T-cell (primary cell): ENCODE results near the gene OTOP3. TPM values are rescaled to one million over a fixed set of nuclear protein-coding genes. Genes with fewer than 3 reads are reported as not detected.
A peak's percentile ranks its signal among the peaks of the same experiment; 100 is the strongest.

Experiments
- ATAC-seq, 4 experiments: fragments of 200-7000 bp in 3 of 4; fragments of 150-1000 bp in 1 of 4; cut with Tn5 transposase; replicated peaks in 1 of 4; 1 replicate in 3 of 4; 2 replicates in 1 of 4; pipeline ENCODE4 v1.10.0; 2021; ENCODE audit warnings: moderate library complexity in 3 of 4, mild to moderate bottlenecking in 2 of 4, moderate number of reproducible peaks in 1 of 4
- CTCF ChIA-PET, 2 donors: fragments of 300-600 bp; sonication (Branson Sonifier 250); formaldehyde crosslinking; loops; one replicate each; lab custom pipeline; 2022; ENCODE audit warnings: antibody characterized with exemption in 2 of 2; lab: Charles Lee
- POLR2A ChIA-PET, 2 donors: fragments of 300-600 bp; sonication (Branson Sonifier 250); formaldehyde crosslinking; loops; one replicate each; lab custom pipeline; 2022; ENCODE audit warnings: antibody characterized with exemption in 2 of 2; lab: Charles Lee
- DNase-seq, 35 experiments: peaks; one replicate each; pipeline versions ENCODE4 v3.0.0 to v3.0.0-alpha.2; 2013 to 2023
- H3K27ac ChIP-seq: one replicate; pipeline ENCODE4 v1.5.1; 2013; ENCODE audit warnings: low read length
- H3K27me3 ChIP-seq, 2 experiments: replicated peaks in 1 of 2; 1 replicate in 1 of 2; 2 replicates in 1 of 2; pipeline versions ENCODE4 v1.6.1 to v1.7.0; 2013; ENCODE audit warnings: low read length in 1 of 2, mixed read lengths in 1 of 2; ENCODE audit not compliant: control insufficient read depth in 2 of 2, insufficient read depth in 2 of 2; ENCODE audit errors: extremely low read depth in 1 of 2
- H3K36me3 ChIP-seq, 2 donors: 1 replicate in 1 of 2; 2 replicates in 1 of 2; pipeline versions ENCODE4 v1.6.1 to v1.7.0; 2013; ENCODE audit warnings: low read length in 1 of 2; ENCODE audit not compliant: control insufficient read depth in 2 of 2, insufficient read depth in 1 of 2; ENCODE audit errors: extremely low read depth in 1 of 2
- H3K4me1 ChIP-seq, 2 experiments: 1 replicate in 1 of 2; 2 replicates in 1 of 2; pipeline versions ENCODE4 v1.6.1 to v1.7.0; 2013; ENCODE audit warnings: low read length in 2 of 2, mixed read lengths in 1 of 2; ENCODE audit not compliant: insufficient read depth in 2 of 2, control insufficient read depth in 1 of 2; ENCODE audit errors: extremely low read depth in 1 of 2
- H3K4me3 ChIP-seq, 2 donors: 1 replicate in 1 of 2; 2 replicates in 1 of 2; pipeline versions ENCODE4 v1.5.1 to v1.7.0; 2013; ENCODE audit warnings: mild to moderate bottlenecking in 2 of 2, low read length in 1 of 2, moderate library complexity in 1 of 2; ENCODE audit not compliant: control insufficient read depth in 1 of 2; ENCODE audit errors: extremely low read depth in 1 of 2
- H3K9me3 ChIP-seq: 2 replicates; pipeline ENCODE4 v1.7.0; 2013
- H3K27ac Mint-ChIP-seq, 2 donors: one replicate each; pipeline ENCODE4 v1.8.0; 2020 to 2021; ENCODE audit warnings: mild to moderate bottlenecking in 2 of 2, mixed read lengths in 2 of 2
- H3K27me3 Mint-ChIP-seq, 2 donors: one replicate each; pipeline ENCODE4 v1.8.0; 2021 to 2022; ENCODE audit warnings: mixed read lengths in 2 of 2
- H3K36me3 Mint-ChIP-seq: one replicate; pipeline ENCODE4 v1.8.0; 2021; ENCODE audit warnings: mixed read lengths
- H3K4me1 Mint-ChIP-seq, 3 donors: one replicate each; pipeline ENCODE4 v1.8.0; 2020 to 2022; ENCODE audit warnings: mixed read lengths in 3 of 3, mild to moderate bottlenecking in 1 of 3
- H3K4me3 Mint-ChIP-seq, 3 donors: one replicate each; pipeline ENCODE4 v1.8.0; 2020 to 2022; ENCODE audit warnings: mild to moderate bottlenecking in 3 of 3, mixed read lengths in 3 of 3, moderate library complexity in 3 of 3
- H3K9me3 Mint-ChIP-seq, 3 donors: one replicate each; pipeline ENCODE4 v1.8.0; 2020 to 2022; ENCODE audit warnings: mixed read lengths in 3 of 3
- WGBS: methylation state at CpG from one replicate; pipeline ENCODE4 v1.1.5; 2013; ENCODE audit warnings: missing lambda C conversion rate; ENCODE audit not compliant: insufficient coverage; 5-methylcytosine and 5-hydroxymethylcytosine counted together
- total RNA-seq, 35 experiments: library from RNA in 6 of 35; stranded (reverse) in 6 of 35; fragments of 120-200 nt in 1 of 35; gene quantifications; one replicate each; pipeline versions ENCODE4 v1.2.1 to v1.2.4 and lab custom pipeline; 2013 to 2026

Gene OTOP3
- total RNA-seq, 5 donors from 2014 or later (not counting 1 experiment from before 2014, with no cell fraction given): not detected

GRCh38 chr17:74924250-74924948 is 11.3 kb upstream of the OTOP3 start, which contains the start of gene OTOP2:
Gene OTOP2, plus strand, starts transcription at chr17:74924273. Its CDS starts 360 bp downstream, at chr17:74924633.
- Mint-ChIP-seq H3K4me1 (peaks cover 12 to 18% (median 14%) of the 10 kb centered on the region in 3 donors), H3K27me3 (peaks cover 49 to 72% of the 10 kb centered on the region in 2 donors), H3K4me3 (peak within 1 kb of the TSS; percentile 39 to 71 (median 47)), H3K9me3 (no peaks in the 10 kb centered on the region), H3K27ac (no peak within 1 kb of the TSS), H3K36me3 (no peaks in the 10 kb centered on the region)
- WGBS: 6% methylated on average over 34 of the region's 54 CpGs
- peak in 4 of 35 experiments; percentile 13 to 29 (median 16) for DNase-seq
- POLR2A ChIA-PET: interaction anchor here in 1 of 2 donors (0.6 kb wide), 1 partner anchor 60 kb away, joined by 3 read pairs; no protein-coding TSS in a partner anchor
- CTCF ChIA-PET: interaction anchor here in 1 of 2 donors (0.6 to 1.2 kb wide), 4 partner anchors 10 to 279 kb away, joined by 4 to 7 read pairs (median 4); no protein-coding TSS in a partner anchor
- H3K9me3 ChIP-seq: no peaks in the 10 kb centered on the region
- H3K4me1 ChIP-seq: peaks cover 2 to 31% of the 10 kb centered on the region in 2 experiments
- ATAC-seq: peak in 3 of 4 experiments; percentile 14 to 38 (median 17)
- peaks cover 11 to 90% of the 10 kb centered on the region in 2 experiments for H3K27me3 ChIP-seq
- no peak within 1 kb of the TSS for H3K27ac ChIP-seq
- no peaks in the 10 kb centered on the region for H3K36me3 ChIP-seq
- H3K4me3 ChIP-seq: peak within 1 kb of the TSS; percentile 33 to 35

DNA sequence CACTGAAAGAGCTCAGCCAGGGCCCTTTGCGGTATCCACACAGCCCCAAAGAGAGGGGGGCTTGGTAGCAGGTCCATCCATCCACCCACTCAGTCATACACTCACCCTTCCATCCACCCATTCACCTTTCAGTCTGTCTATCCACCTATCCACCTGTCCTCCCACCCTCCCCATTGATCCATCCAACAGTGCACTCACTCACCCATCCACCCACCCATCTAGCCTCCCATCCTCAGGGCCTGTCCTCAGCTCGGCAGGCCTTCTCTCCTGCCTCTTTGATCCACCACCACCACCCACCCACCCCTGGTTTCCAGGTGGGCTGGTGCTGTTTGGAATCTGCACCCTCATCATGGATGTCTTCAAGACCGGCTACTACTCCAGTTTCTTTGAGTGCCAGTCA is 10.5 kb upstream of the OTOP3 start:
- whole genome bisulfite sequencing: 62% methylated on average over 2 of the region's 3 CpGs
- H3K4me3 Mint-ChIP-seq: peak overlapping the region in 1 of 3 donors; percentile 37
- CTCF ChIA-PET: interaction anchor here (0.5 to 1.3 kb wide), 5 partner anchors 11 to 37 kb away, joined by 3 to 5 read pairs (median 4); no protein-coding TSS in a partner anchor

DNA sequence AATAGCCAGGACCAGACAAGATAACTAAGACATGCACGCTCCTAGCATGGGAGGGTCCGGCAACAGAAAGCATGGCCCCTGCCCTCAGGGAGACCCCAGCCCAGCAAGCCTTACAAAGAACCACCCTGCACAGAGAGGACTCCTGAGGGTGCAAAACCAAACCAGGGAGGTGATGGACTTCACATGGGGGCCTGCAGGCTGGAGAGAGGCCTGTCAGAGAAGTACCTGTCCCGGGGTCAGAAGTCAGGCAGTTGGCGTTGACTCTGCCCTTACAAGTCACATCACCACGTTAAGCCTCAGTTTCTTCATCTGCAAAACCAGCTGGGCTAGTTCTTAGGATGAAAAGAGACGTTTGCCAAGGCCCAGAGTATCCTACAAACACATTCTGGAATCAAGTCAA is 6.9 kb upstream of the OTOP3 start:
- H3K27ac Mint-ChIP-seq: no peak overlapping the region
- DNase-seq (no peak), ATAC-seq (no peak)
- H3K36me3 Mint-ChIP-seq: no peaks in the 10 kb centered on the region
- H3K9me3 ChIP-seq: no peaks in the 10 kb centered on the region
- WGBS: 78% methylated on average over 6 of the region's 6 CpGs
- no peak overlapping the region for H3K4me3 ChIP-seq
- H3K4me3 Mint-ChIP-seq: no peak overlapping the region
- peaks cover 0 to 11% of the 10 kb centered on the region in 2 experiments for H3K4me1 ChIP-seq
- ChIA-PET POLR2A (no interaction called here), CTCF (no interaction called here)
- no peak overlapping the region for H3K27ac ChIP-seq
- H3K27me3 ChIP-seq: peaks cover 9 to 82% of the 10 kb centered on the region in 2 experiments
- H3K9me3 Mint-ChIP-seq: no peaks in the 10 kb centered on the region
- H3K4me1 Mint-ChIP-seq: peaks cover 6 to 10% (median 8%) of the 10 kb centered on the region in 3 donors
- H3K36me3 ChIP-seq: no peaks in the 10 kb centered on the region
- H3K27me3 Mint-ChIP-seq: peaks cover 51 to 86% of the 10 kb centered on the region in 2 donors

More for the DNA sequence above, 10.5 kb upstream of the OTOP3 start:
- Mint-ChIP-seq H3K27ac (no peak overlapping the region), H3K4me1 (peaks cover 12 to 18% (median 14%) of the 10 kb centered on the region in 3 donors), H3K27me3 (peaks cover 51 to 74% of the 10 kb centered on the region in 2 donors), H3K9me3 (no peaks in the 10 kb centered on the region), H3K36me3 (no peaks in the 10 kb centered on the region)
- DNase-seq (no peak), ATAC-seq (no peak)
- Histone ChIP-seq H3K27ac (no peak overlapping the region), H3K27me3 (peaks cover 11 to 85% of the 10 kb centered on the region in 2 experiments), H3K4me3 (no peak overlapping the region), H3K36me3 (no peaks in the 10 kb centered on the region), H3K4me1 (peaks cover 2 to 27% of the 10 kb centered on the region in 2 experiments), H3K9me3 (no peaks in the 10 kb centered on the region)
- POLR2A ChIA-PET: no interaction called here

GRCh38 chr17:74930535-74931036 is 5.1 kb upstream of the OTOP3 start:
- 90% methylated on average over 18 of the region's 24 CpGs for WGBS
- Mint-ChIP-seq H3K27me3 (peaks cover 43 to 86% of the 10 kb centered on the region in 2 donors), H3K4me1 (peaks cover 0 to under 1% (median 0%) of the 10 kb centered on the region in 3 donors), H3K9me3 (no peaks in the 10 kb centered on the region), H3K36me3 (no peaks in the 10 kb centered on the region), H3K4me3 (no peak overlapping the region), H3K27ac (no peak overlapping the region)
- POLR2A ChIA-PET: no interaction called here
- Histone ChIP-seq H3K4me3 (no peak overlapping the region), H3K4me1 (no peaks in the 10 kb centered on the region), H3K27me3 (peaks cover 7 to 79% of the 10 kb centered on the region in 2 experiments), H3K27ac (no peak overlapping the region), H3K36me3 (no peaks in the 10 kb centered on the region), H3K9me3 (no peaks in the 10 kb centered on the region)
- CTCF ChIA-PET: no interaction called here
- no peak for DNase-seq
- no peak for ATAC-seq

DNA sequence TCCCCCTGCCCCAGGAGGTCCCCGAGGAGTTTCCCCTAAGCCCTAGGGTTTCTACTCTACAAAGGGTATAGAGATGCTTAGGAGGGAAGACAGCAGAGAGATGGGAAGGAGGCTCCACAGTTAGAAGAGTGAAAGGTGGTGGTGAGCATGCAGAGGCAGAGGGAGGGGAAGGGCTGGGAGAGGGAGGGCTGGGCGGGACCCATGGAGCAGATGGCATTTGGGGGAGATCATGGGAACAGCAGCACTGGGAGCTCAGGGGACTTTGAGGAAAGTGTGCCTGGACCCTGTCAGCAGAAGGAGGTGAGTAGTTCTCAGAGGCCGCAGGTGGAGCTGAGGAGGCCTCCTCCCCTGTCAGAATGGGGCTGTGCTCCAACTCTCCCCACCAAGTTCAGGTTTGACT is 650 bp upstream of the OTOP3 start:
- ChIA-PET POLR2A (no interaction called here), CTCF (interaction anchor here in 1 of 2 donors (1.4 kb wide), 1 partner anchor 12 kb away, joined by 4 read pairs; the partner anchor contains the start of genes OTOP2 and USH1G)
- peaks cover 0 to 4% of the 10 kb centered on the region in 2 experiments for H3K4me1 ChIP-seq
- Mint-ChIP-seq H3K36me3 (no peaks in the 10 kb centered on the region), H3K27ac (no peak overlapping the region), H3K9me3 (no peaks in the 10 kb centered on the region), H3K27me3 (peaks cover 48 to 83% of the 10 kb centered on the region in 2 donors), H3K4me3 (no peak overlapping the region), H3K4me1 (peaks cover 0 to 8% (median 0%) of the 10 kb centered on the region in 3 donors)
- peaks cover 7 to 89% of the 10 kb centered on the region in 2 experiments for H3K27me3 ChIP-seq
- H3K4me3 ChIP-seq: no peak overlapping the region
- H3K27ac ChIP-seq: no peak overlapping the region
- H3K36me3 ChIP-seq: no peaks in the 10 kb centered on the region
- ATAC-seq (no peak), DNase-seq (no peak)
- no CpG with 5 or more reads among the region's 3 CpGs for WGBS
- no peaks in the 10 kb centered on the region for H3K9me3 ChIP-seq

DNA sequence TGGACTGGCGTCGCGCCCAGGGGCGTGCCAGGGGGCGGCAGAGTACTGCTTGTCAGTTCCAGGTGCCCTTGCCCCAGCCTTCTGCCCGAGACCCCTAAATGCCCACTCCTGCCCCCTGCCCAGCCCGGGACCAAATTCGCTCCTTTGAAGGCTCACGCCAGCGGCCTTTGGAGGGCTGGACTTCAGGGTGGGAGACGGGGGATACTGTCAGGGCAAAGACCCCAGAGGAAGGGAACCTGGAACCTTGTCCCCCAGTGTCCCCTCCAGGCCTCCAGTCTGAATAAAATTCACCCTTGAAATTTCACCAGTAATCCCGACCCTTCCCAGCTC is 737 bp downstream of the OTOP3 start:
- Mint-ChIP-seq H3K4me1 (peaks cover 0 to 8% (median 0%) of the 10 kb centered on the region in 3 donors), H3K9me3 (no peaks in the 10 kb centered on the region), H3K36me3 (no peaks in the 10 kb centered on the region), H3K27ac (no peak overlapping the region), H3K4me3 (no peak overlapping the region), H3K27me3 (peaks cover 38 to 74% of the 10 kb centered on the region in 2 donors)
- H3K27me3 ChIP-seq: peaks cover 7 to 86% of the 10 kb centered on the region in 2 experiments
- no peaks in the 10 kb centered on the region for H3K36me3 ChIP-seq
- no peaks in the 10 kb centered on the region for H3K9me3 ChIP-seq
- H3K27ac ChIP-seq: no peak overlapping the region
- ChIA-PET CTCF (no interaction called here), POLR2A (no interaction called here)
- H3K4me1 ChIP-seq: peaks cover 0 to 4% of the 10 kb centered on the region in 2 experiments
- H3K4me3 ChIP-seq: no peak overlapping the region
- ATAC-seq: no peak
- 19% methylated on average over 9 of the region's 12 CpGs for WGBS
- no peak for DNase-seq
